Upper lobe of left lung (tissue), 6 donors: ENCODE results near the gene GPRASP1. TPM values are rescaled to one million over a fixed set of nuclear protein-coding genes. Genes with fewer than 3 reads are reported as not detected.
A peak's percentile ranks its signal among the peaks of the same experiment; 100 is the strongest.

Source experiments
- ATAC-seq, 2 donors: fragments of 200-7000 bp; cut with Tn5 transposase; one replicate each; pipeline ENCODE4 v1.9.1; 2022; ENCODE audit warnings: mild to moderate bottlenecking in 2 of 2, moderate library complexity in 2 of 2; ENCODE audit not compliant: low FRiP score in 2 of 2
- DNase-seq, 2 donors: peaks; one replicate each; pipeline ENCODE4 v3.0.0-alpha.2; 2019 to 2020
- H3K27ac ChIP-seq, 4 donors: fragments of 200-600 bp; sonication (generic); one replicate each; pipeline ENCODE4 v1.5.1; 2016 to 2019
- H3K27me3 ChIP-seq, 4 donors: fragments of 200-600 bp; sonication (generic); one replicate each; pipeline ENCODE4 v1.5.1; 2017 to 2019
- H3K36me3 ChIP-seq, 4 donors: fragments of 200-600 bp; sonication (generic); one replicate each; pipeline ENCODE4 v1.5.1; 2016 to 2019
- H3K4me1 ChIP-seq, 4 donors: fragments of 200-600 bp; sonication (generic); one replicate each; pipeline ENCODE4 v1.5.1; 2018 to 2019
- H3K4me3 ChIP-seq, 4 donors: fragments of 200-600 bp; sonication (generic); one replicate each; pipeline ENCODE4 v1.5.1; 2017 to 2019; ENCODE audit warnings: mild to moderate bottlenecking in 2 of 4, moderate library complexity in 1 of 4
- H3K9me3 ChIP-seq, 4 donors: fragments of 200-600 bp; sonication (generic); one replicate each; pipeline ENCODE4 v1.5.1; 2018 to 2019
- EP300 ChIP-seq, 4 donors: sonication (generic); formaldehyde crosslinking; IDR thresholded peaks; one replicate each; pipeline ENCODE4 v1.5.1; 2017; ENCODE audit warnings: antibody characterized with exemption in 4 of 4, control low read depth in 2 of 4
- POLR2A ChIP-seq, 4 donors: fragments of 450-650 bp; IDR thresholded peaks; one replicate each; pipeline ENCODE4 v1.5.1; 2016 to 2017; ENCODE audit warnings: antibody characterized with exemption in 4 of 4, mild to moderate bottlenecking in 2 of 4
- POLR2AphosphoS5 ChIP-seq, 2 donors: sonication (generic); formaldehyde crosslinking; IDR thresholded peaks; one replicate each; pipeline ENCODE4 v1.5.1; 2017; ENCODE audit warnings: antibody characterized with exemption in 2 of 2
- WGBS, 2 donors: methylation state at CpG; one replicate each; pipeline ENCODE4 v1.1.5; 2017 to 2018; 5-methylcytosine and 5-hydroxymethylcytosine counted together
- total RNA-seq, 6 donors: library from RNA; depleted of rRNA in 4 of 6; stranded (reverse); fragments of >200 nt in 4 of 6; gene quantifications; one replicate each; pipeline versions ENCODE4 v1.1.0 to v1.2.1, GENCODE V29; 2016 to 2021
- TF ChIP-seq, protein P1 (sequence below), 6 experiments: fragments of 450-650 bp in 4 of 6; fragments of 200-600 bp in 2 of 6; sonication (generic) in 2 of 6; IDR thresholded peaks; one replicate each; pipeline ENCODE4 v1.5.1; 2016 to 2019; ENCODE audit warnings: antibody characterized with exemption in 6 of 6
- donor health status: DM: no; HTN: no; CAD: no; lungs with moderate emphysema.
- donor health status: DM: no; HTN: yes; CAD: no; lungs with severe emphysema.

GPRASP1 gene, protein sequence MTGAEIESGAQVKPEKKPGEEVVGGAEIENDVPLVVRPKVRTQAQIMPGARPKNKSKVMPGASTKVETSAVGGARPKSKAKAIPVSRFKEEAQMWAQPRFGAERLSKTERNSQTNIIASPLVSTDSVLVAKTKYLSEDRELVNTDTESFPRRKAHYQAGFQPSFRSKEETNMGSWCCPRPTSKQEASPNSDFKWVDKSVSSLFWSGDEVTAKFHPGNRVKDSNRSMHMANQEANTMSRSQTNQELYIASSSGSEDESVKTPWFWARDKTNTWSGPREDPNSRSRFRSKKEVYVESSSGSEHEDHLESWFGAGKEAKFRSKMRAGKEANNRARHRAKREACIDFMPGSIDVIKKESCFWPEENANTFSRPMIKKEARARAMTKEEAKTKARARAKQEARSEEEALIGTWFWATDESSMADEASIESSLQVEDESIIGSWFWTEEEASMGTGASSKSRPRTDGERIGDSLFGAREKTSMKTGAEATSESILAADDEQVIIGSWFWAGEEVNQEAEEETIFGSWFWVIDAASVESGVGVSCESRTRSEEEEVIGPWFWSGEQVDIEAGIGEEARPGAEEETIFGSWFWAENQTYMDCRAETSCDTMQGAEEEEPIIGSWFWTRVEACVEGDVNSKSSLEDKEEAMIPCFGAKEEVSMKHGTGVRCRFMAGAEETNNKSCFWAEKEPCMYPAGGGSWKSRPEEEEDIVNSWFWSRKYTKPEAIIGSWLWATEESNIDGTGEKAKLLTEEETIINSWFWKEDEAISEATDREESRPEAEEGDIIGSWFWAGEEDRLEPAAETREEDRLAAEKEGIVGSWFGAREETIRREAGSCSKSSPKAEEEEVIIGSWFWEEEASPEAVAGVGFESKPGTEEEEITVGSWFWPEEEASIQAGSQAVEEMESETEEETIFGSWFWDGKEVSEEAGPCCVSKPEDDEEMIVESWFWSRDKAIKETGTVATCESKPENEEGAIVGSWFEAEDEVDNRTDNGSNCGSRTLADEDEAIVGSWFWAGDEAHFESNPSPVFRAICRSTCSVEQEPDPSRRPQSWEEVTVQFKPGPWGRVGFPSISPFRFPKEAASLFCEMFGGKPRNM (N-terminal part only)
- total RNA-seq = 1 to 10 TPM; 2.7 to 8.4 (median 4.2) TPM

DNA sequence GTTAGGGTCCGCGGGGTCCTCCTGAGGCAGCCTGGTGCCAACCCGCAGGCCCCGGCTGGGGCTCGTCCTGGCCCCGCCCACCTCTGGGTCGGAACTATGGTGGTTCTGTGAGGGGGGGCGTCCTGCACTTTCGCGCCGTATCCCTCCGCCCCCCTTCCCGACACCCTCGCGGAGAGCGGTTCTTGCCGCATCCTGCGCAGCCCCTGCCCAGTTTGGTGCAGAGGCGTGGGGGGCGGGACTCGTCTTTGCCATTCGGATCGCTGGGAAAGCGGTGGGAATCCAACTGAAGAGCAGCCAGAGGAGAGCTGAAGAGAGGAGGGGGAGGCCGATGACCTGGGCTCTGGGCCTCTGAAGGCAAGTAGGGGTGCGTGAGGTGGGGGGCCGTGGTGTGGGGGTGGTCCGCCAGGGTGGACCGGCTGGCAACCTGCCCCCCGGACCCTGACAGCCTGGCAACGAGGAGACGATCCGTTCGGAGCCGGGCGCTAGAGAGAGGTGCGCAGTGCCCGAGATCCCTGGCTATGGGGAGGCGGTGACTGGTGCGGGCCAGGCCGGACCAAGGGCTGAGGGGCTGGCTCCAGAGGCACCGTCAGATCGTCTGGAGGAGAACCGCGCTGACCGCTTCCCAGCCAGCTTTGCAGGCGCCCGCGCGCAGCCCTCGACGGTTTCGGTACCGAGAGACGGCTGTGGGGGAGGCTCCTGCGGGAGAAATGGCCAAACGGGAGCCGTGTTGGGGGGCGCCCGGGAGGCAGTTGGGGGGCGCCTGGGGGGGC is at the start of gene GPRASP1:
GPRASP1 (plus strand) TSS at position 242 of the 770 bp plus-strand sequence. CDS start 2,431 bp downstream, outside the sequence.
- H3K9me3 ChIP-seq = no peaks in the 10 kb centered on the region
- peaks cover 0 to 2% (median 0%) of the 10 kb centered on the region in 4 donors for H3K4me1 ChIP-seq
- no peaks in the 10 kb centered on the region for H3K27me3 ChIP-seq
- TF ChIP-seq EP300 (IDR thresholded peaks at IDR 0.05) (no peak), POLR2A (IDR thresholded peaks at IDR 0.05) (peak in 1 of 4 donors; percentile 16), POLR2AphosphoS5 (IDR thresholded peaks at IDR 0.05) (peak in 1 of 2 donors; percentile 36)
- peak; percentile 41 to 89 for DNase-seq
- ATAC-seq = peak; percentile 66 to 90
- H3K4me3 ChIP-seq = peak within 1 kb of the TSS; percentile 25 to 63 (median 50)
- no peaks in the 10 kb centered on the region for H3K36me3 ChIP-seq
- 32% methylated on average over 50 of the region's 61 CpGs; no CpG with 5 or more reads in 1 of the 2 donors for WGBS, 2 donors
- peak within 1 kb of the TSS in 3 of 4 donors; percentile 57 to 61 (median 57) for H3K27ac ChIP-seq

DNA sequence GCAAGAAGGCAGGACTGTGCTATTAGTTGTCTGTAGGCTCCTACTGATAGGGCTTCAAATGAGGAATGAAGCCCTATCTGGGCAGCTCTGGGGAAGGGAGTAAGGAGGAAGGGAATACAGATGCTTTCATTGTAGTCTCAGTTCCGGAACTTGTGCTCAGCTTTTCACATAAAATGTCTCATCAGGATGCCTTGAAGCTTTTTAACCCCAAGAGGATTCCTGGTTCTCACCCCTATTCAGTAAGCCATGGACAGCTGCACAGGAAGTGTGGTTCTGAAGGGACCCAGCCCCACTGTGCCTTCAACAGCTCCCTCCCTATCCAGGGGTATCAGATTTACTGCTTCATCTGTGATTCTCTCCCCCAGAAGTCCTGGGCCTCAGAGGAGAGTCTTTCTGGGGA is 47.0 kb upstream of the GPRASP1 start:
- no peak overlapping the region for H3K4me3 ChIP-seq
- H3K36me3 ChIP-seq = no peaks in the 10 kb centered on the region
- H3K27ac ChIP-seq = no peak overlapping the region
- H3K9me3 ChIP-seq = no peaks in the 10 kb centered on the region
- H3K4me1 ChIP-seq = no peaks in the 10 kb centered on the region
- H3K27me3 ChIP-seq = no peaks in the 10 kb centered on the region
- DNase-seq (no peak), ATAC-seq (no peak)
- TF ChIP-seq, protein P1, sequence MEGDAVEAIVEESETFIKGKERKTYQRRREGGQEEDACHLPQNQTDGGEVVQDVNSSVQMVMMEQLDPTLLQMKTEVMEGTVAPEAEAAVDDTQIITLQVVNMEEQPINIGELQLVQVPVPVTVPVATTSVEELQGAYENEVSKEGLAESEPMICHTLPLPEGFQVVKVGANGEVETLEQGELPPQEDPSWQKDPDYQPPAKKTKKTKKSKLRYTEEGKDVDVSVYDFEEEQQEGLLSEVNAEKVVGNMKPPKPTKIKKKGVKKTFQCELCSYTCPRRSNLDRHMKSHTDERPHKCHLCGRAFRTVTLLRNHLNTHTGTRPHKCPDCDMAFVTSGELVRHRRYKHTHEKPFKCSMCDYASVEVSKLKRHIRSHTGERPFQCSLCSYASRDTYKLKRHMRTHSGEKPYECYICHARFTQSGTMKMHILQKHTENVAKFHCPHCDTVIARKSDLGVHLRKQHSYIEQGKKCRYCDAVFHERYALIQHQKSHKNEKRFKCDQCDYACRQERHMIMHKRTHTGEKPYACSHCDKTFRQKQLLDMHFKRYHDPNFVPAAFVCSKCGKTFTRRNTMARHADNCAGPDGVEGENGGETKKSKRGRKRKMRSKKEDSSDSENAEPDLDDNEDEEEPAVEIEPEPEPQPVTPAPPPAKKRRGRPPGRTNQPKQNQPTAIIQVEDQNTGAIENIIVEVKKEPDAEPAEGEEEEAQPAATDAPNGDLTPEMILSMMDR (IDR thresholded peaks at IDR 0.05) = no peak
- TF ChIP-seq POLR2AphosphoS5 (IDR thresholded peaks at IDR 0.05) (no peak), POLR2A (IDR thresholded peaks at IDR 0.05) (no peak), EP300 (IDR thresholded peaks at IDR 0.05) (no peak)
- WGBS, 2 donors = 90% methylated on average over 1 of the region's 1 CpG; no CpG with 5 or more reads in 1 of the 2 donors

DNA sequence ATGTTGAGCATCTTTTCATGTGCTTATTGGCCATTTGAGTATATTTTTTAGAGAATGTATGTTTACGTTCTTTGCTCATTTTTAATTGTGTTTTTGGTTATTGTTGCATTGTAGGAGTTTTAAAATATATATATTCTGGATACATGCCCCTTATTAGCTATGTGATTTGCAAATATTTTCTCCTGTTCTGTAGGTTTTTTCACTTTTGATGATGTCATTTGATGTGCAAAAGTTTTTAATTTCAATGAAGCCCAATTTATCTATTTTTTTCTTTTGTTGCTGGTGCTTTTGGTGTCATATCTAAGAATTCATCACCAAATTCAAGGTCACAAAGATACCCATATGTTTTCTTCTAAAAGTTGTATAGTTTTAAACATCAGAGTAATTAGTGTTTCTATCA is 45.2 kb upstream of the GPRASP1 start:
- H3K27ac ChIP-seq = no peak overlapping the region

DNA sequence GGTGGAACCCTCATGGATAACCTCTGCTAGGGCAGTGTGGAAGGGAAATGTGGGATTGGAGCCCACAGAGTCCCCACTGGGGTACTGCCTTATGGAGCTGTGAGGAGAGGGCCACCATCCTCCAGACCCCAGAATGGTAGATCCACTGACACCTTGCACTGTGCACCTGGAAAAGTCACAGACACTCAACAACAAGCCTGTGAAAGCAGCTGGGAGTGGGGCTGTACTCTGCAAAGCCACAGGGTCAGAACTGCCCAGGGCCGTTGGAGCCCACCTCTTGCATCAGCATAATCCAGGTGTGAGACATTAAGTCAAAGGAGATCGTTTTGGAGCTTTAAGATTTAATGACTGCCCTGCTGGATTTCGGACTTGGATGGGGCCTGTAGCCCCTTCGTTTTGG is 40.4 kb upstream of the GPRASP1 start:
- DNase-seq (no peak), ATAC-seq (no peak)
- Histone ChIP-seq H3K4me3 (no peak overlapping the region), H3K9me3 (no peaks in the 10 kb centered on the region), H3K36me3 (no peaks in the 10 kb centered on the region), H3K27ac (no peak overlapping the region), H3K4me1 (no peaks in the 10 kb centered on the region), H3K27me3 (no peaks in the 10 kb centered on the region)
- WGBS, 2 donors = 68 to 100% methylated on average over 3 to 4 of the region's 4 CpGs
- TF ChIP-seq, protein P1 (IDR thresholded peaks at IDR 0.05) = no peak
- TF ChIP-seq POLR2A (IDR thresholded peaks at IDR 0.05) = no peak
- no peak for TF ChIP-seq EP300 (IDR thresholded peaks at IDR 0.05)
- TF ChIP-seq POLR2AphosphoS5 (IDR thresholded peaks at IDR 0.05) = no peak

More for the DNA sequence above, 45.2 kb upstream of the GPRASP1 start:
- TF ChIP-seq POLR2A (IDR thresholded peaks at IDR 0.05) (no peak), POLR2AphosphoS5 (IDR thresholded peaks at IDR 0.05) (no peak), EP300 (IDR thresholded peaks at IDR 0.05) (no peak)
- TF ChIP-seq, protein P1 (IDR thresholded peaks at IDR 0.05) = no peak
- ATAC-seq (no peak), DNase-seq (no peak)
- Histone ChIP-seq H3K4me3 (no peak overlapping the region), H3K27me3 (no peaks in the 10 kb centered on the region), H3K4me1 (no peaks in the 10 kb centered on the region), H3K36me3 (no peaks in the 10 kb centered on the region), H3K9me3 (no peaks in the 10 kb centered on the region)
- 79 to 94% methylated on average over 1 of the region's 1 CpG for WGBS, 2 donors
